SK-N-SH (cell line): ENCODE data around the gene ZNF280A.

Source experiments
- EP300 ChIP-seq, 2 experiments: IDR thresholded peaks; 2 replicates each; pipeline versions ENCODE4 v1.4.0 to v1.6.1; 2012; ENCODE audit warnings: borderline replicate concordance in 1 of 2, low read depth in 1 of 2, low read length in 1 of 2
- NRF1 ChIP-seq: IDR thresholded peaks from 2 replicates; pipeline ENCODE4 v1.6.1; 2012; ENCODE audit warnings: low read depth, mild to moderate bottlenecking, low read length
- POLR2AphosphoS5 ChIP-seq: IDR thresholded peaks from 2 replicates; pipeline ENCODE4 v1.6.1; 2012; ENCODE audit warnings: low read depth, low read length
- RXRA ChIP-seq: IDR thresholded peaks from 2 replicates; pipeline ENCODE4 v1.4.0; 2012; ENCODE audit warnings: low read depth, mild to moderate bottlenecking, borderline replicate concordance
- TF ChIP-seq, protein P1 (sequence below): fragments of 200-600 bp; sonication (generic); IDR thresholded peaks from 2 replicates; pipeline ENCODE4 v1.6.1; 2017; ENCODE audit warnings: antibody characterized with exemption, mild to moderate bottlenecking, moderate library complexity
- TF ChIP-seq, protein P2 (sequence below): fragments of 150-350 bp; IDR thresholded peaks from 2 replicates; pipeline ENCODE4 v1.6.1; 2017; ENCODE audit warnings: antibody characterized with exemption, low read length, low read depth, borderline replicate concordance

DNA sequence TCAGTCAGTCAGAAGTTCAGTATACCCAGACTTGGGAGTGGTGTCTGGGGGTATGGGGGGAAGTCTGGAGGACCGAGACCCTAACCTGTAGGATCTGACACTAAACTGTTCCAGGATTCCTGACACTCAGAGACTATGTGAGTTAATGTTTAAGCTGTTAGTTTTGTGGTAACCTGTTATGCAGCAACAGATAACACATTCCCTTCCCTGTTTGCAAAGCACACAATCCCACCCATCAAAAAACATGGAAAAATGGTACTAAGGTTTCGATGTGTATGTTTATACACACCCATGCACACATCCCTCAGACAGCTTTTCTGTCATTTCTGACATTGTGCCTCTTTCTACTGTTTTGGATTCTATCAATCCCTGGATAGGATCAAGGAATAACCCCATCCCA, 39.1 kb downstream of the ZNF280A start:
- TF ChIP-seq, protein P1, sequence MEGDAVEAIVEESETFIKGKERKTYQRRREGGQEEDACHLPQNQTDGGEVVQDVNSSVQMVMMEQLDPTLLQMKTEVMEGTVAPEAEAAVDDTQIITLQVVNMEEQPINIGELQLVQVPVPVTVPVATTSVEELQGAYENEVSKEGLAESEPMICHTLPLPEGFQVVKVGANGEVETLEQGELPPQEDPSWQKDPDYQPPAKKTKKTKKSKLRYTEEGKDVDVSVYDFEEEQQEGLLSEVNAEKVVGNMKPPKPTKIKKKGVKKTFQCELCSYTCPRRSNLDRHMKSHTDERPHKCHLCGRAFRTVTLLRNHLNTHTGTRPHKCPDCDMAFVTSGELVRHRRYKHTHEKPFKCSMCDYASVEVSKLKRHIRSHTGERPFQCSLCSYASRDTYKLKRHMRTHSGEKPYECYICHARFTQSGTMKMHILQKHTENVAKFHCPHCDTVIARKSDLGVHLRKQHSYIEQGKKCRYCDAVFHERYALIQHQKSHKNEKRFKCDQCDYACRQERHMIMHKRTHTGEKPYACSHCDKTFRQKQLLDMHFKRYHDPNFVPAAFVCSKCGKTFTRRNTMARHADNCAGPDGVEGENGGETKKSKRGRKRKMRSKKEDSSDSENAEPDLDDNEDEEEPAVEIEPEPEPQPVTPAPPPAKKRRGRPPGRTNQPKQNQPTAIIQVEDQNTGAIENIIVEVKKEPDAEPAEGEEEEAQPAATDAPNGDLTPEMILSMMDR = no peak
- no peak for TF ChIP-seq EP300 (IDR thresholded peaks at IDR 0.05; ENCODE audit: borderline replicate concordance in 1 of 2, low read depth in 1 of 2, low read length in 1 of 2)
- TF ChIP-seq, protein P2, sequence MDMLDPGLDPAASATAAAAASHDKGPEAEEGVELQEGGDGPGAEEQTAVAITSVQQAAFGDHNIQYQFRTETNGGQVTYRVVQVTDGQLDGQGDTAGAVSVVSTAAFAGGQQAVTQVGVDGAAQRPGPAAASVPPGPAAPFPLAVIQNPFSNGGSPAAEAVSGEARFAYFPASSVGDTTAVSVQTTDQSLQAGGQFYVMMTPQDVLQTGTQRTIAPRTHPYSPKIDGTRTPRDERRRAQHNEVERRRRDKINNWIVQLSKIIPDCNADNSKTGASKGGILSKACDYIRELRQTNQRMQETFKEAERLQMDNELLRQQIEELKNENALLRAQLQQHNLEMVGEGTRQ = no peak
- no peak for TF ChIP-seq POLR2AphosphoS5
- TF ChIP-seq RXRA = no peak
- TF ChIP-seq NRF1 = no peak
